WI38 (cell line): ENCODE measurements around the gene PRG2.

Experiments
- H3K4me3 ChIP-seq: 2 replicates; pipeline ENCODE4 v1.5.1; 2011; ENCODE audit warnings: low read depth, mild to moderate bottlenecking, control low read depth, low read length
- CTCF ChIP-seq: IDR thresholded peaks from 2 replicates; pipeline ENCODE4 v1.5.1; 2012; ENCODE audit warnings: low read depth, mild to moderate bottlenecking, control low read depth, low read length

Gene PRG2

GRCh38 chr11:57425565-57426438, 35.4 kb upstream of the PRG2 start:
- no peak for TF ChIP-seq CTCF
- H3K4me3 ChIP-seq = no peak overlapping the region

- TF ChIP-seq CTCF = no peak
- H3K4me3 ChIP-seq = no peak overlapping the region
These were observed 34.5 kb upstream of the PRG2 start for GRCh38 chr11:57424792-57425564.

- no peak overlapping the region for H3K4me3 ChIP-seq
- no peak for TF ChIP-seq CTCF
These were observed 33.8 kb upstream of the PRG2 start for GRCh38 chr11:57424137-57424791.

- no peak for TF ChIP-seq CTCF
- H3K4me3 ChIP-seq = no peak overlapping the region
These were observed 32.2 kb upstream of the PRG2 start for GRCh38 chr11:57422669-57423068.

- no peak for TF ChIP-seq CTCF
- no peak overlapping the region for H3K4me3 ChIP-seq
These were observed 31.4 kb upstream of the PRG2 start for GRCh38 chr11:57421805-57422204.

GRCh38 chr11:57421066-57421465, 30.6 kb upstream of the PRG2 start:
- H3K4me3 ChIP-seq = no peak overlapping the region

More at GRCh38 chr11:57421066-57421465, 30.6 kb upstream of the PRG2 start:
- TF ChIP-seq CTCF = no peak
